Pancreas (tissue), 10 donors: Measurements from ENCODE around the gene ARHGEF25. TPM values are rescaled to one million over a fixed set of nuclear protein-coding genes. Genes with fewer than 3 reads are reported as not detected.

ENCODE experiments used
- ATAC-seq, 4 donors: fragments of 200-7000 bp; cut with Tn5 transposase; one replicate each; pipeline versions ENCODE4 v1.8.0 to v1.9.1; 2020; ENCODE audit warnings: mild to moderate bottlenecking in 4 of 4, moderate library complexity in 4 of 4
- DNase-seq, 6 donors: peaks; one replicate each; pipeline ENCODE4 v3.0.0-alpha.2; 2020
- FAIRE-seq: peaks from 2 replicates; lab custom pipeline; 2012; peaks lifted over from hg19 to GRCh38; lab: Jason Lieb, UNC
- H3K27ac ChIP-seq, 4 donors: fragments of 200-600 bp; sonication (generic); 1 replicate in 3 of 4; 2 replicates in 1 of 4; pipeline versions ENCODE4 v1.5.0 to v1.8.0; 2020
- H3K27me3 ChIP-seq, 4 donors: fragments of 200-600 bp; one replicate each; pipeline ENCODE4 v1.8.0; 2021
- H3K36me3 ChIP-seq, 3 donors: fragments of 200-600 bp; sonication (generic) in 1 of 3; one replicate each; pipeline versions ENCODE4 v1.5.0 to v1.8.0; 2020 to 2021
- H3K4me1 ChIP-seq, 3 donors: fragments of 200-600 bp; one replicate each; pipeline ENCODE4 v1.8.0; 2021
- H3K4me3 ChIP-seq, 4 donors: fragments of 200-600 bp; sonication (generic) in 2 of 4; one replicate each; pipeline versions ENCODE4 v1.5.0 to v1.8.0; 2020 to 2021
- H3K9me3 ChIP-seq, 4 donors: fragments of 200-600 bp; one replicate each; pipeline ENCODE4 v1.8.0; 2021
- CTCF ChIP-seq, 4 donors: fragments of 200-600 bp; sonication (generic) in 3 of 4; IDR thresholded peaks; one replicate each; pipeline versions ENCODE4 v1.5.0 to v1.8.0; 2021; ENCODE audit warnings: antibody characterized with exemption in 4 of 4
- WGBS, 2 donors: extraction: QIAGEN DNeasy Blood & Tissue Kit; methylation state at CpG; one replicate each; pipeline ENCODE4 v1.1.7; 2013; 5-methylcytosine and 5-hydroxymethylcytosine counted together
- intact Hi-C, 3 donors: fragments of 100-400 bp; cut with DNase I; formaldehyde crosslinking; loops; one replicate each; pipeline versions ENCODE4 v1.11.1 to v1.14.2; 2022
- polyA plus RNA-seq, 2 donors: library from polyadenylated mRNA; stranded (reverse); fragments of 200-250 nt; gene quantifications; one replicate each; pipeline ENCODE4 v1.2.3, GENCODE V29; 2013
- total RNA-seq, 6 donors: library from RNA; stranded (reverse); fragmentation: NEBNext Ultra II Directional in 4 of 6; extraction: Animal tissue kit (Norgen Biotek cat#: 25700) in 4 of 6; gene quantifications; one replicate each; pipeline versions ENCODE4 v1.2.1 to v1.2.4, GENCODE V29; 2021 to 2023
- donor health status: healthy with polysubstance abuse.
- donor health status: DM: no; HTN: no; CAD: no; lungs with moderate emphysema.
- donor health status: DM: no; HTN: no; CAD: no.
- donor health status: control.
- donor health status: control.
- donor health status: Bipolar disorder and iron deficiency.
- donor health status: DM: yes; HTN: yes; CAD: no.
- donor health status: DM: no; HTN: no; CAD: no.
- donor health status: DM: no; HTN: no; CAD: no.
- donor health status: DM: yes; HTN: yes; CAD: no.

ARHGEF25 gene
- total and polyA plus RNA-seq, 8 donors = 1.8 to 22.1 (median 4.2) TPM

DNA sequence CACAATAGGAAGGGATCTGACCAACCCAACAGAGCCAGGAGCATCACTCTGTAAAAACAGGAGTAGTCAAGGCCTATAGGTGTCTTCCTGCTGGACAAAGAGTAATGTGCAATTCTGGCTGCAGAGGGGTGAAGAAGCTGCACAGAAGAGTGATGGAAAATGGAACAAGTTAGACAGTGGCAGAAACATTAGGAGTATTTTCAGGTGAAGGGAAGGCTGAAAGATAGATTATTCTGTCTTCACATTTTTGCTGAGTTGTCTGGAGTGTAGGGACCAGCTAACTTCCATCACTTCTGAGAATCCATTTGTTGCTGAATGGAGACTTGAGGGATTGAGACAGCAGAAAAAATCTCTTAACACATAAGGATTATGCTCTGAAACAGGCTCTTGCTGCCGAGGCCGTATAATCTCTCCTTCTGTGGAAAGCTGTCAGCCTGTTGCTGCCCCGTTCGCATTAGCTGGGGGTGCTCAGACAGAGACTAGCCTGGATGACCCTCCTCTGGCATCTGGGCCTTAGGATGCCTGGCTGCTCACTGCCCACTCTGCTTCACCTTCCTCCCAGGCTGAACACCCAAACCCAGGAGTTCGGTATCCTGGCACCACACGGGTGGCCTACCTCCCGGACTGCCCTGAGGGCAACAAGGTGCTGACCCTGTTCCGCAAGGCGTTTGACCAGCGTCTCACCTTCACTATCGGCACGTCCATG lies 3.1 kb upstream of the ARHGEF25 start:
- intact Hi-C loops = no loop called here

GRCh38 chr12:57609101-57609780 lies 2.0 kb upstream of the ARHGEF25 start:
- intact Hi-C loops = no loop called here
- no peak for DNase-seq
- FAIRE-seq = no peak
- 75 to 83% methylated on average over 19 of the region's 19 CpGs for WGBS, 2 donors
- H3K27ac ChIP-seq = no peak overlapping the region
- TF ChIP-seq CTCF (IDR thresholded peaks at IDR 0.05) = no peak
- ATAC-seq = no peak
- H3K9me3 ChIP-seq = no peaks in the 10 kb centered on the region
- H3K36me3 ChIP-seq = no peaks in the 10 kb centered on the region
- peaks cover 0 to under 1% (median 0%) of the 10 kb centered on the region in 3 donors for H3K4me1 ChIP-seq
- H3K27me3 ChIP-seq = no peaks in the 10 kb centered on the region
- no peak overlapping the region for H3K4me3 ChIP-seq

More for the DNA sequence above, 3.1 kb upstream of the ARHGEF25 start:
- peaks cover 0 to 8% (median 7%) of the 10 kb centered on the region in 3 donors for H3K4me1 ChIP-seq
- 81 to 91% methylated on average over 12 of the region's 12 CpGs for WGBS, 2 donors
- no peak overlapping the region for H3K4me3 ChIP-seq
- H3K27ac ChIP-seq = no peak overlapping the region
- no peak for FAIRE-seq
- no peak for ATAC-seq
- no peaks in the 10 kb centered on the region for H3K9me3 ChIP-seq
- TF ChIP-seq CTCF (IDR thresholded peaks at IDR 0.05) = no peak
- H3K36me3 ChIP-seq = no peaks in the 10 kb centered on the region
- DNase-seq = no peak
- H3K27me3 ChIP-seq = no peaks in the 10 kb centered on the region

GRCh38 chr12:57609781-57610553 lies 1.3 kb upstream of the ARHGEF25 start:
- no peak for ATAC-seq
- no peaks in the 10 kb centered on the region for H3K36me3 ChIP-seq
- no peak for FAIRE-seq
- no peaks in the 10 kb centered on the region for H3K9me3 ChIP-seq
- H3K27me3 ChIP-seq = no peaks in the 10 kb centered on the region
- WGBS, 2 donors = 39 to 41% methylated on average over 32 to 34 of the region's 34 CpGs
- H3K27ac ChIP-seq = no peak overlapping the region
- no peak overlapping the region for H3K4me3 ChIP-seq
- intact Hi-C loops = no loop called here
- no peaks in the 10 kb centered on the region for H3K4me1 ChIP-seq
- no peak for TF ChIP-seq CTCF (IDR thresholded peaks at IDR 0.05)
- no peak for DNase-seq

DNA sequence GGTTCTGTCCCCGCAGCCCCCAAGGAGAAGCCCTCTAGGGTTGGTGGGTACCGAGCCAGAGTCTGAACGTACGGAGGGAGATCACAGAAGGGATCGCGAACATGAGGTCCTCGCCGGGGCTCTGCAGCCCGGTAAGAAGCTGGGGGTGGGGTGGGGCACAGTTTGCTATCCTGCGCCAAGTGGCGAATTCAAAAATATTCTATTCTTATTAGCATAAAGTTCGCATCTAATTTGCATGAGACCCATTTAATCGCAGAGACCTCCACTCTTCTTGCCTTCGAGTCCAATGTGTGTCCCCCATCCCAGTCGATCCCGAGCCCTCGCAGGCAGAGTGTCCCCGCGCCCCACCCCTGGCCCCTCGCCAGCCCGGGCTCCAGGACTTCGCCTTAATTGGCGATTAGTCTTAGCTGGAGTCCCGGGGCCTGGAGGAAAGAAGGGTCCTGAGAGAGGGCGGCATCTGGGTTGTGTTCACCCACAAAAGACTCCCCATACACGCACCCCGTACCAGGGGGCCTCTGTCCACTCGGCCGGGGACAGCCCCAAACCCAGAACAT lies 604 bp upstream of the ARHGEF25 start:
- 15% methylated on average over 29 of the region's 29 CpGs for WGBS, 2 donors

More for the DNA sequence above, 604 bp upstream of the ARHGEF25 start:
- no peak overlapping the region for H3K27ac ChIP-seq
- no peaks in the 10 kb centered on the region for H3K36me3 ChIP-seq
- TF ChIP-seq CTCF (IDR thresholded peaks at IDR 0.05) = no peak
- no peak for FAIRE-seq
- peak in 2 of 6 donors; percentile 59 to 80 for DNase-seq
- no peaks in the 10 kb centered on the region for H3K9me3 ChIP-seq
- H3K4me3 ChIP-seq = peak overlapping the region in 2 of 4 donors; percentile 69 to 87
- intact Hi-C loops = no loop called here
- no peaks in the 10 kb centered on the region for H3K27me3 ChIP-seq
- no peaks in the 10 kb centered on the region for H3K4me1 ChIP-seq
- ATAC-seq = peak in 2 of 4 donors; percentile 15 to 25
